Activated CD4-positive, alpha-beta memory T cell treated with anti-CD3 and anti-CD28 coated beads, Interleukin-2, amount 10 ng/mL, durations not matched to agents 7 days and 5 days (primary cell): ENCODE results near the gene TEX13A. TPM values are rescaled to one million over a fixed set of nuclear protein-coding genes. Genes with fewer than 3 reads are reported as not detected.
"Not testable (repeated sequence)": the region's sequence is repeated elsewhere in the genome, so short reads cannot be mapped to it uniquely, and the experiment has no call there.

ENCODE experiments used
- CTCF ChIA-PET: fragments of 350-600 bp; sonication (Branson Sonifier 250); formaldehyde crosslinking; loops from one replicate; lab custom pipeline; 2021; ENCODE audit warnings: antibody characterized with exemption, inconsistent platforms; lab: Charles Lee
- POLR2A ChIA-PET: fragments of 350-600 bp; sonication (Branson Sonifier 250); formaldehyde crosslinking; loops from one replicate; lab custom pipeline; 2021; ENCODE audit warnings: antibody characterized with exemption; lab: Charles Lee
- DNase-seq: peaks from one replicate; pipeline ENCODE4 v3.0.0-alpha.2; 2020
- H3K27ac Mint-ChIP-seq: one replicate; pipeline ENCODE4 v1.8.0; 2021; ENCODE audit warnings: mild to moderate bottlenecking, mixed read lengths
- H3K27me3 Mint-ChIP-seq: one replicate; pipeline ENCODE4 v1.8.0; 2021; ENCODE audit warnings: mixed read lengths
- H3K36me3 Mint-ChIP-seq: one replicate; pipeline ENCODE4 v1.8.0; 2021; ENCODE audit warnings: low read depth, mixed read lengths
- H3K4me1 Mint-ChIP-seq: one replicate; pipeline ENCODE4 v1.8.0; 2021; ENCODE audit warnings: mixed read lengths
- H3K4me3 Mint-ChIP-seq: one replicate; pipeline ENCODE4 v1.8.0; 2021; ENCODE audit warnings: mild to moderate bottlenecking, mixed read lengths
- H3K9me3 Mint-ChIP-seq: one replicate; pipeline ENCODE4 v1.8.0; 2021; ENCODE audit warnings: mixed read lengths
- total RNA-seq, 2 experiments: library from RNA; stranded (reverse); gene quantifications; one replicate each; pipeline ENCODE4 v1.2.3, GENCODE V29; 2021

TEX13A gene, protein sequence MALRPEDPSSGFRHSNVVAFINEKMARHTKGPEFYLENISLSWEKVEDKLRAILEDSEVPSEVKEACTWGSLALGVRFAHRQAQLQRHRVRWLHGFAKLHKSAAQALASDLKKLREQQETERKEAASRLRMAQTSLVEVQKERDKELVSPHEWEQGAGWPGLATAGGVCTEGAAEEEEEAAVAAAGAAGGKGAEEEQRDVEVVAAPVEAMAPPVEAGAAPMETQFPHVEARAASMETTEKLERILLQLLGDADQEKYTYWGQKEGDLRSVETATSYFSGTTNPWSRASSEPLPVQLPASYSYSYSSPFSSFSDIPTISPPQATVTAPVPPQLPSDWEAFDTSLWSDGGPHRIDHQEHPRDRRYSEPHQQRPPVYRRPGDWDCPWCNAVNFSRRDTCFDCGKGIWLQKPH
- not detected for total RNA-seq

DNA sequence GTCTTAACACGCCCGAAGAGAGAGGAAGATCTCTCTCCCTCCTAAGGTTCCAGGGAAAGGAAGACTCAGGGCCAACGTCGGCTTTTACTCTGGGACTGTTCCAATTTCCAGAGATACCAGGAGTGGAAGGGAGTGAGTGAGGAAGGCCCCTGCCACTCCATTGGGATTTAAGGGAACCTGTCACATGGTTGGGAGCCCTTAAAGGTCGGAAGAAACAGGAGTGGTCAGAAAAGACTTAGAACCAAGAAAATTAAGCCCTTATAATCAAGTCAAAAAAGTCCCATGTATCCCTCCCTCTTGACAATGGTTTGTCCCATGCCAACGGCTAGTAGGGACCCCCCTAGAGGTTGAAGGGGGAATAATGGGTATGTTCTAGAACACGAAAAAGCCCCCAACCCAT, at the start of gene TEX13A:
Gene TEX13A, minus strand, starts transcription at position 59 of the 400 bp plus-strand sequence. CDS start 297 bp downstream, outside the sequence.
- POLR2A ChIA-PET, result no interaction called here
- CTCF ChIA-PET, result no interaction called here
- no peaks in the 10 kb centered on the region for H3K9me3 Mint-ChIP-seq

DNA sequence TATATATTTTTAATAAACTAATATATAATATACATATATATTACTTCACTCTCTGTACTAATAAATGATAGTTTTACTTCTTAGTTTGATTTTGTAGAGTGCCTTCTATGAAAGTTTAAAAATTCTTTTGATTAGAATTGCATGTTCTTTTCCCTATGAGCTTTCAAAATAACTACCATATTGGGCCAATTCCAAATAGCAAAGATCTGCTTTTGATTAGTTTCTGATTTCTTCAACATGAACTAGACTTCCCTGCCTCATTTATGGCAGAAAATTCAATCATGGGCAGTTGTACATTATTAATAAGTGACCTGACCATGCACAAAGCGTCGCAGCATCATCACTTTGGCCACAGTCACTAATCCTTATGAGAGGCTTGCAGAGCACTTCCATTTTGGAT, 48.9 kb upstream of the TEX13A start:
- ChIA-PET POLR2A (no interaction called here), CTCF (no interaction called here)
- Mint-ChIP-seq H3K9me3 (no peaks in the 10 kb centered on the region), H3K27me3 (no peaks in the 10 kb centered on the region), H3K4me1 (no peaks in the 10 kb centered on the region), H3K27ac (no peak overlapping the region), H3K4me3 (no peak overlapping the region), H3K36me3 (no peaks in the 10 kb centered on the region)
- no peak for DNase-seq

More for the DNA sequence above, at the start of gene TEX13A:
- no peaks in the 10 kb centered on the region for H3K36me3 Mint-ChIP-seq
- no peak within 1 kb of the TSS for H3K4me3 Mint-ChIP-seq
- no peaks in the 10 kb centered on the region for H3K4me1 Mint-ChIP-seq
- no peak within 1 kb of the TSS for H3K27ac Mint-ChIP-seq
- DNase-seq, result no peak
- no peaks in the 10 kb centered on the region for H3K27me3 Mint-ChIP-seq

DNA sequence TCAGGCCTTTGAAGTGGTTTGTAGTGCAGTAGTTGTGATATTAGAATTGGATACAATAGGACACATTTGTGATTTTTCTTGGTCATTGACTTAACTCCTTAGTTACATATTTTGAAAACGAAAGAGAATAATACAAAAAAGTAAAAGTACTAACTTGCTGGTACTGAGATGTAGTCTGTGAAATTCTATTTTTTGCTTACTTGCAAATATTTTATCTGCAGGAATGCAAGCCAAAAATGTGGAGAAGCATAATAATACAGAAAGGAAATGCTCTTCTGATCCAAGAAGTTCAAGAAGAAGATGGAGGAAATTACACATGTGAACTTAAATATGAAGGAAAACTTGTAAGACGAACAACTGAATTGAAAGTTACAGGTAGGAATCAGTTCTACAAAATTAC, 46.7 kb upstream of the TEX13A start:
- Mint-ChIP-seq H3K4me3 (no peak overlapping the region), H3K9me3 (no peaks in the 10 kb centered on the region), H3K27ac (no peak overlapping the region), H3K27me3 (no peaks in the 10 kb centered on the region), H3K36me3 (no peaks in the 10 kb centered on the region), H3K4me1 (no peaks in the 10 kb centered on the region)
- DNase-seq, result no peak
- ChIA-PET POLR2A (no interaction called here), CTCF (no interaction called here)

DNA sequence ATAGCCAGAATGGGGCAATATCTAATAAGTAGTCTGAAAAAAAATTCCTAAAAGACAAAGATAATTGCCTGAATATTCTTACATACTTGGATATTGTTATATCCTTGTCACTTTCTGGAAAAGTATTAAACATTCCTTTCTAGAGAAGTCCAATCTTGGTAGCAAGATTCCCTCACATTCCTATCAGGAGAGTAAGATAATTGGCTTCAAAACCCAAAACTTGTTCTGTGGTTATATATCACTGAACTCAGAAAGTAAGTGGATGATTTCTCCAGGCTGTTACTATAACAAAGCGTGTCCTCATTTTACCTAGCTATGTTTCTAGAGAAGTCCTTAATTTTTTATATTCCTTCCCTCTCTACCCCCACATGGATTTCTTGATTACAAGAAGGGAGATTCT, 46.0 kb upstream of the TEX13A start:
- ChIA-PET POLR2A (no interaction called here), CTCF (no interaction called here)
- Mint-ChIP-seq H3K4me3 (no peak overlapping the region), H3K27me3 (no peaks in the 10 kb centered on the region), H3K27ac (no peak overlapping the region), H3K36me3 (no peaks in the 10 kb centered on the region), H3K9me3 (no peaks in the 10 kb centered on the region), H3K4me1 (no peaks in the 10 kb centered on the region)
- no peak for DNase-seq

DNA sequence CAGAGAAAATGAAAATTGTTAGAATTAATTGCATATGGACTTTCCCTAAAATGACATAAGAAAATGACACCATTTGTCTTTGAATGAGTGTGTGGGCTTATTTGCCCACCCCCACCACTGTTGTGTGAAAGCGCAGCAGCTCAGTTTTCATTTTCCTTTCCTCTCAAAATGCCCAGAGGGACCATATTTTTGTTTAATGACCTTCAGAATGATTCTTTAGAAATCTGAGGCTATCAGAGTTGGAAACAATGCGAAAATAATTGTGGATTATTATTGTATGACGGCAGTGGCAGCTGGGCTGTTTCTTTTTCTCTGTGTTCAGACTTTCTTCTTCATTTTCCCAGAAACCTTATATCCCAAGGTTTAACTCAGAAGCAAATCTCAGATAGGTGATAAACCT, 44.6 kb upstream of the TEX13A start:
- H3K4me1 Mint-ChIP-seq, result no peaks in the 10 kb centered on the region
- H3K36me3 Mint-ChIP-seq, result no peaks in the 10 kb centered on the region
- H3K4me3 Mint-ChIP-seq, result no peak overlapping the region
- H3K27me3 Mint-ChIP-seq, result no peaks in the 10 kb centered on the region
- H3K9me3 Mint-ChIP-seq, result no peaks in the 10 kb centered on the region
- no peak overlapping the region for H3K27ac Mint-ChIP-seq
- DNase-seq, result no peak
- CTCF ChIA-PET, result no interaction called here
- POLR2A ChIA-PET, result no interaction called here

DNA sequence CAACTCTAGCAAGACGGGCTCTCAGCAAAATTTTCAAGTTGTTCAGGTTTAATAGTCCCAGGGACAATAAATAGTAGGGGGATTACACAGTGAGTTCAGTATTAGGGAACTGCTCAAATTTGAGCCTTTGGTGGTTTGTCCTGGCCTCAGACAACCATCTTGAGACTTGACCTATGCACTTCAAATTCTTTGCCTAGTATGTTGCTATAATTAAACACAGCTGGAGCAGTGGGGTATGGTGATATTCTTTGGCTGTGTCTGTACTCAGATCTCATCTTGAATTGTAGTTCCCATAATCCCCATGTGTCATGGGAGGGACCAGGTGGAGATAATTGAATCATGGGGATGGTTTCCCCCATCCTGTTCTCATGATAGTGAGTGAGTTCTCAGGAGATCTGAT, 43.3 kb upstream of the TEX13A start:
- no peaks in the 10 kb centered on the region for H3K9me3 Mint-ChIP-seq
- H3K36me3 Mint-ChIP-seq, result no peaks in the 10 kb centered on the region
- no peaks in the 10 kb centered on the region for H3K27me3 Mint-ChIP-seq
- ChIA-PET CTCF (no interaction called here), POLR2A (no interaction called here)
- H3K4me3 Mint-ChIP-seq, result no peak overlapping the region
- no peak overlapping the region for H3K27ac Mint-ChIP-seq
- DNase-seq, result no peak
- H3K4me1 Mint-ChIP-seq, result no peaks in the 10 kb centered on the region

DNA sequence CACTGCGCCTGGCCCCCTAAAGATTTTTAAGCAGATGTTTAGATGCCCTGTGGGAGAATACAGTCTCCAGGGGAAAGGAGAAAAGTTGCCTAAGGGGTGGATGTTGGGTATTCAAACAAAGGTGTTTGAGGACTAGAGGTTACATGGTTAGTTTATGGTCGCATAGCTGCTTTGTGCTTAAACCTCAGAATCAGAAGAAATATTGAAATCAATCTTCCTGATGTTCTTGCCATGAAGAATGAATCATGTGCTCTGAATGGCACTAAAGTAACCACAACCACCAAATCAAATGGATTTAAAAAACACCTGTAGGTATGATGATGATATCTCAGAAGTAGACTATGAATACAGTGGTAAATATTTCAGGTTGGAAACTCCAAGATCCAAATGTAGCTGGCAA, 42.7 kb upstream of the TEX13A start:
- ChIA-PET CTCF (no interaction called here), POLR2A (no interaction called here)
- Mint-ChIP-seq H3K27me3 (no peaks in the 10 kb centered on the region), H3K36me3 (no peaks in the 10 kb centered on the region), H3K27ac (no peak overlapping the region), H3K4me1 (no peaks in the 10 kb centered on the region), H3K4me3 (no peak overlapping the region), H3K9me3 (no peaks in the 10 kb centered on the region)
- no peak for DNase-seq

DNA sequence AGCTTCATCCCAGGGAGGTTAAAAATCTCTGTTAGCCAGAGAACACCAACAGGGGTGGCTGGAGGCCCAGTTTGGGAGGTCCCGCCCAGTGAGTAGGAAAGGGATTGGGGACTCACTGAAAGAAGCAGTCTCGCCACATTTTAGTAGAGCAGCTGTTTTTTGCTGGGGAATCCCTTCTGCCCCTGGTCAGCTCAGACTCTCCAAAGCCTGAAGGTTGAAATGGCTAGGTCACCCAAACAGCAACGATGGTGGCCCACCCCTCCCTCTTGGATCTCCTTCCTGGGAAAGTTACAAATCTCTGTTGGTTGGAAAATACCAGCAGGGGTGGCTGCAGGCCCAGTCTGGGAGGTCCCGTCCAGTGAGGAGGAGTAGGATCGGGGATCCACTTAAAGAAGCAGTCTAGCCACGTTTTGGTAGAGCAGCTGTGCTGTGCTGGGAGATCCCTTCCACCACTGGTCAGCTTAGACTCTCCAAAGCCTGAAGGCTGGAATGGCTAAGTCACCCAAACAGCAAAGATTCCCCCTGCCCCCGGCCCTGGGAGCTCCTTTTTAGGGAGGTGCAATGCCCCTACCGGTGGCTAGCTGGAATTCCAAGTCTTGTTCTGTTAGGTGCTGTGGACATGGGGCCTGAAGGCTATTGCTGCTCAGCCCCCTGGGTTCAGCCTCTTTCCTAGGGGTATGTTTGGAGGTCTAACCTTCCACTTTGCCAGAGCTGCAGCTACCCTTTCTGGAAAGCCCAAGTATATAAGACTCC, 40.0 kb upstream of the TEX13A start:
- CTCF ChIA-PET, result no interaction called here
- POLR2A ChIA-PET, result no interaction called here
- Mint-ChIP-seq H3K4me1 (no peaks in the 10 kb centered on the region), H3K9me3 (no peaks in the 10 kb centered on the region), H3K27ac (no peak overlapping the region), H3K4me3 (no peak overlapping the region), H3K36me3 (no peaks in the 10 kb centered on the region), H3K27me3 (no peaks in the 10 kb centered on the region)
- DNase-seq, result no peak

DNA sequence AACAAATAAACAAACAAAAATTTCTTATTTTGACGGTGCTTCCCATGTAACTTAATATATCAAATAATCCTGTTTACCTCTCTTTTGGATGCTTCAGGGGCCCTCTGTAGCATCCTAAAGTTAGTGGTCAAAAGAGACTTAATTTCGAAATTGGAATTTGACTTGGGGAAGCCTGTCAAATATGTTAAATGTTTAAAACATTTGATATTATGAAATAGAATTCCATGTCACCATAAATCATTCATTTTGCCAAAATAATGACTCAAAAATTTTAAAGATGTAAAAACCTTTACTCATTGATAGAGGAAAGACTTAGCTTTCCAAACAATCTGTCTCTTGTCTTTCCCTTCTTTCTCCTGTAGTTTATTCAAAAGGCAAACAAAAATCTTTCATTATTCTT, 20.6 kb upstream of the TEX13A start:
- ChIA-PET POLR2A (no interaction called here), CTCF (no interaction called here)
- H3K27ac Mint-ChIP-seq, result no peak overlapping the region
- H3K36me3 Mint-ChIP-seq, result no peaks in the 10 kb centered on the region
- DNase-seq, result no peak
- no peak overlapping the region for H3K4me3 Mint-ChIP-seq
- H3K27me3 Mint-ChIP-seq, result no peaks in the 10 kb centered on the region
- no peaks in the 10 kb centered on the region for H3K4me1 Mint-ChIP-seq
- no peaks in the 10 kb centered on the region for H3K9me3 Mint-ChIP-seq

DNA sequence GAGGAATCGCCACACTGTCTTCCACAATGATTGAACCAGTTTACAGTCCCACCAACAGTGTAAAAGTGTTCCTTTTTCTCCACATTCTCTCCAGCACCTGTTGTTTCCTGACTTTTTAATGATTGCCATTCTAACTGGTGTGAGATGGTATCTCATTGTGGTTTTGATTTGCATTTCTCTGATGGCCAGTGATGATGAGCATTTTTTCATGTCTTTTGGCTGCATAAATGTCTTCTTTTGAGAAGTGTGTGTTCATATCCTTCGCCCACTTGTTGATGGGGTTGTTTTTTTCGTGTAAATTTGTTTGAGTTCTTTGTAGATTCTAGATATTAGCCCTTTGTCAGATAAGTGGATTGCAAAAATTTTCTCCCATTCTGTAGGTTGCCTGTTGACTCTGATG, 16.9 kb upstream of the TEX13A start:
- CTCF ChIA-PET, H3K36me3 Mint-ChIP-seq, H3K4me3 Mint-ChIP-seq, H3K27me3 Mint-ChIP-seq, POLR2A ChIA-PET, H3K9me3 Mint-ChIP-seq, DNase-seq, H3K4me1 Mint-ChIP-seq, H3K27ac Mint-ChIP-seq: not testable (repeated sequence)

DNA sequence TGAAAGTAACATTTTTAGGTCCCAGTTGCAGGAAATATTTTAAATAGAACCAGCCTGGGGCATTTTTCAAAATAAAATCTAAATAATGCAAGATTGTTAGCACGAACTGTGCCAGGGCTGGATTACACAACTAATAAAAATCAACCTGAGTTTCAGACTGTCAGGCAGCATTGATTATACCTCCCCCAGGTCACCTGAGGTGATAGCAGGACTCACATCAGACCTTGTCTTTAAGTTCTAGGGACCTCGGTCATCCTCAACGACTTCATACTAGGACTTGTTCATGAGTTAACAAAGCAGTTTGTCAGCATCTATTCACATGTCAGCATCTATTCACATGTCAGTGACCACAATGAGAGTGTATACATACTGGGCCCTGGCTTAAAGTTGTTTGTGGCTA, 8.7 kb upstream of the TEX13A start:
- CTCF ChIA-PET, result no interaction called here
- H3K27me3 Mint-ChIP-seq, result no peaks in the 10 kb centered on the region

DNA sequence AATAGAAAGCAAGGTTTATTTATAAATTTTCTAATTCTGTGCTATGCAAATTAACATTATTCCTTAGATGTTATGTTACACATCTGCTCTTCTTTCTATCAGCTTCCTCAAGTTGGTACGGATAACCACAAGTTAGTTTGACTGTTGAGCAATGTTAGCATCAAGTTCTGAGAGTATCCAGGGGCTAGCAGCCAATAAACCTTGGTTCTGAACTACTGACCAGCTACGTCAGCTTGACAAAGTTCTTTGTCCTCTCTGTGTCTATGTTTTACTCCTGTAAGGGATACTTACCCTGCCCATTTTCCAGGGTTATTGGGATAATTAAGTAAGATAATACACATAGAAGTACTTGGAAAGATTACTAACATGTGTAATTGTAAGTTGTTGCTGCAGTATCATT, 8.1 kb upstream of the TEX13A start:
- Mint-ChIP-seq H3K9me3 (no peaks in the 10 kb centered on the region), H3K36me3 (no peaks in the 10 kb centered on the region), H3K4me1 (no peaks in the 10 kb centered on the region), H3K27ac (no peak overlapping the region), H3K27me3 (no peaks in the 10 kb centered on the region), H3K4me3 (no peak overlapping the region)
- ChIA-PET POLR2A (no interaction called here), CTCF (no interaction called here)
- DNase-seq, result no peak

More for the DNA sequence above, 8.7 kb upstream of the TEX13A start:
- POLR2A ChIA-PET, result no interaction called here
- no peak for DNase-seq
- Mint-ChIP-seq H3K4me3 (no peak overlapping the region), H3K27ac (no peak overlapping the region), H3K36me3 (no peaks in the 10 kb centered on the region), H3K4me1 (no peaks in the 10 kb centered on the region), H3K9me3 (no peaks in the 10 kb centered on the region)

DNA sequence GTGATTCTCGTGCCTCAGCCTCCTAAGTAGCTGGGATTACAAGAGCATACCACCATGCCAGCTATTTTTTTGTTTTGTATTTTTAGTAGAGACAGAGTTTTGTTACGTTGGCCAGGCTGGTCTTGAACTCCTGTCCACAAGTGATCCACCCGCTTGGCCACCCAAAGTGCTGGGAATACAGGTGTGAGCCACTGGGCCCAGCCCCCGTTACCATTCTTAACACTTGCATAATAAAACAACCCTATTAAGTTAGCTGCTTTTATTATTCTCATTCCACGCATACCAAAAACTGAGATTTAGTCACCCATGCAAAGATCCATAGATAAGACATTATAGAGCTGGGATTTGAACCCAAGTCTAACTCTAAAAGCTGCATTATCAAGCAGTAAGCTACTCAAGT, 6.0 kb upstream of the TEX13A start:
- DNase-seq, result no peak
- CTCF ChIA-PET, result no interaction called here
- Mint-ChIP-seq H3K27ac (no peak overlapping the region), H3K9me3 (no peaks in the 10 kb centered on the region), H3K27me3 (no peaks in the 10 kb centered on the region), H3K4me1 (no peaks in the 10 kb centered on the region), H3K36me3 (no peaks in the 10 kb centered on the region), H3K4me3 (no peak overlapping the region)
- POLR2A ChIA-PET, result no interaction called here

DNA sequence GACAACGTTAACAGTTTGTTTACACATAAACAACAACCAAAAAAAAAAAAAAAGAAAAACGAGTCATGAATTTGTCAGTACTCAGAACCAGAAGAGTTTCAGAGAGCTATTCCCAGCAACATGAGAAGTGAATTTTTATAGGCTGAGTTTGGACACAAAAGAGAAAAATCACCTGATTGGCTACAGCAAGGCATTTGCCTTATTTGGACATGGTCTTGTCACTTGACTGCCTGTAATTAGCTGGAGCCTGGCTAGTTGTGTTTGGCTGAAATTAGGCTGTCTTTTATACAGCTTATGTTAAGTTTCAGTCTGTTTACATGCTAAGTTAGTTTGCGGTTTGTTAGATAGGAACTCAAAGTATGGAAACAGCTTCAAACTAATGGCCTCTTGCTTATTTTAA, 880 bp upstream of the TEX13A start:
- H3K27me3 Mint-ChIP-seq, result no peaks in the 10 kb centered on the region
- H3K4me3 Mint-ChIP-seq, result no peak overlapping the region
- ChIA-PET CTCF (no interaction called here), POLR2A (no interaction called here)
- no peaks in the 10 kb centered on the region for H3K36me3 Mint-ChIP-seq
- no peak overlapping the region for H3K27ac Mint-ChIP-seq
- H3K9me3 Mint-ChIP-seq, result no peaks in the 10 kb centered on the region
- no peaks in the 10 kb centered on the region for H3K4me1 Mint-ChIP-seq
- DNase-seq, result no peak
